SK-N-MC (cell line): Measurements from ENCODE around the gene SLC7A5.
"Not testable (repeated sequence)": the region's sequence is repeated elsewhere in the genome, so short reads cannot be mapped to it uniquely, and the experiment has no call there.

ENCODE experiments used
- DNase-seq: peaks from one replicate; pipeline ENCODE4 v3.0.0-alpha.2; 2011; ENCODE audit warnings: low read depth, low spot score
- H3K27ac ChIP-seq: fragments of 200-600 bp; sonication (generic); 2 replicates; pipeline ENCODE4 v1.5.1; 2016; ENCODE audit warnings: mixed run types
- H3K36me3 ChIP-seq: fragments of 200-600 bp; sonication (generic); 2 replicates; pipeline ENCODE4 v1.6.1; 2017; ENCODE audit warnings: antibody characterized with exemption, low read length, mixed read lengths; ENCODE audit not compliant: insufficient read depth
- H3K4me3 ChIP-seq: fragments of 200-600 bp; sonication (generic); 2 replicates; pipeline ENCODE4 v1.5.1; 2016
- H3K9ac ChIP-seq: fragments of 200-600 bp; sonication (generic); 2 replicates; pipeline ENCODE4 v1.8.0; 2017; ENCODE audit warnings: mixed run types, mixed read lengths; ENCODE audit not compliant: insufficient read length
- H3K9me3 ChIP-seq: fragments of 200-600 bp; sonication (generic); 2 replicates; pipeline ENCODE4 v1.6.1; 2017; ENCODE audit warnings: low read depth, mild to moderate bottlenecking, antibody characterized with exemption, low read length, moderate library complexity, mixed read lengths
- EZH2 ChIP-seq: fragments of 200-600 bp; sonication (generic); IDR thresholded peaks from one replicate; pipeline ENCODE4 v1.6.1; 2017; ENCODE audit warnings: antibody characterized with exemption
- FOXP2 ChIP-seq: optimal IDR thresholded peaks from 2 replicates; pipeline ENCODE3; 2011; ENCODE audit warnings: mild to moderate bottlenecking, moderate library complexity; ENCODE audit not compliant: insufficient read depth; ENCODE audit errors: extremely low read length, control extremely low read depth
- POLR2AphosphoS5 ChIP-seq: IDR thresholded peaks from 2 replicates; pipeline ENCODE4 v1.6.1; 2012; ENCODE audit warnings: mild to moderate bottlenecking, low read depth, low read length, borderline replicate concordance

SLC7A5 gene

GRCh38 chr16:87897521-87898505 lies 28.5 kb upstream of the SLC7A5 start:
- DNase-seq, result no peak
- no peak for TF ChIP-seq FOXP2
- H3K9ac ChIP-seq, result no peak overlapping the region
- no peak overlapping the region for H3K4me3 ChIP-seq
- H3K27ac ChIP-seq, result no peak overlapping the region
- no peaks in the 10 kb centered on the region for H3K9me3 ChIP-seq
- no peaks in the 10 kb centered on the region for H3K36me3 ChIP-seq

GRCh38 chr16:87896924-87897520 lies 27.7 kb upstream of the SLC7A5 start:
- H3K9ac ChIP-seq, H3K9me3 ChIP-seq, H3K36me3 ChIP-seq, H3K4me3 ChIP-seq, H3K27ac ChIP-seq, DNase-seq: not testable (repeated sequence)

DNA sequence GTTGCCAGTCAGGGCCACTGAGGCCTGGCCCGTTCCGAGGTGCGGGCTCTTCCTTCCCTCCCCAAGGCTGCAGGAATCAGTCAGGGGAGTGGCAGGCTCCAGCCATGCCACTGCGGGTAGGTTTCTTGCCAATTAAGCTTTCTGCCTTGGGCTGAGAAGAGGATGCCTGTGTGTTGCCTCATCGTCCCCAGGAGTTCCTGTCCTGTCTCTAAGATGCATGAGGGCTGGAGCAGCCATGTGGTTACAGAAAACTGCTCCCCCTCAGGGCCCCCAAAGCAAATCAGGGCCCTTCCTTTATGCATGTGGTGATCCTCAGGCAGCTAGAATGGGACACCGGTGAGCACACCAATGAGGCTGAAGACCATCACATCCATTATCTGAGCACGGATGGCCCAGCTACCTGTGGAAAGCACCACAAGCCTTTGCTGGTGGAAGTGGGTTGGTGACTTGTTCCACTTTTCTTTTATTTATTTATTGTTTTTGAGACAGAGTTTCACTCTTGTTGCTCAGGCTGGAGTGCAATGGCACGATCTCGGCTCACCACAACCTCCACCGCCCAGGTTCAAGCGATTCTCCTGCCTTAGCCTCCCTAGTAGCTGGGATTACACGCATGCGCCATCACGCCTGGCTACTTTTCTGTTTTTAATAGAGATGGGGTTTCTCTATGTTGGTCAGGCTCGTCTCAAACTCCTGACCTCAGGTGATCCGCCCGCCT lies 27.0 kb upstream of the SLC7A5 start:
- not testable (repeated sequence) for H3K27ac ChIP-seq, H3K4me3 ChIP-seq, DNase-seq, H3K36me3 ChIP-seq, H3K9ac ChIP-seq, H3K9me3 ChIP-seq

DNA sequence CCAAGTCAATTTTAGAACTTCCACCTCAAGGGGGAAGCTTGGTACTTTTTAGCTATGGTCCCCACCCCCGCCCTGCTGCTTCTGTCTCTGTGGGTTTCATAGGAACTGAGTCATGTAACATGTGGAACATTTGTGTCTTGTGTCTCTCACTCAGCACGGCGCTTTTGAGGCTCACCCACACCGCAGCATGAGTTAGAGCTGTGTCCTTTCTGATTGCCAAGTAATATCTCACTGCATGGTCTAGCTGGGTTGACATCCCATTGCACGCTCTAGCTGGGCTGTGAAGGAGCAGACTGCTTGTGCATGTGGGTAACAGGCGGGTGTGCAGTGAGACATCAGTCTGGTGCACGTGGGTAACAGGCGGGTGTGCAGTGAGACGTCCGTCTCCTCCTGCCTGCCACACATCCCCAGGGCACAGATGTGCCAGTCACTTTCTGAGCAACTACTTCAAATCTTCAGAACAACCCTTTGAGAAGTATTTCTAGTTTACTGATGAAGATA lies 26.4 kb upstream of the SLC7A5 start:
- no peak overlapping the region for H3K9ac ChIP-seq
- no peaks in the 10 kb centered on the region for H3K36me3 ChIP-seq
- no peaks in the 10 kb centered on the region for H3K9me3 ChIP-seq
- no peak overlapping the region for H3K27ac ChIP-seq
- TF ChIP-seq POLR2AphosphoS5 (no peak), FOXP2 (no peak), EZH2 (no peak)
- no peak overlapping the region for H3K4me3 ChIP-seq
- DNase-seq, result no peak

GRCh38 chr16:87894005-87894404 lies 24.7 kb upstream of the SLC7A5 start:
- not testable (repeated sequence) for H3K9ac ChIP-seq, H3K27ac ChIP-seq, H3K9me3 ChIP-seq, DNase-seq, H3K36me3 ChIP-seq, H3K4me3 ChIP-seq

DNA sequence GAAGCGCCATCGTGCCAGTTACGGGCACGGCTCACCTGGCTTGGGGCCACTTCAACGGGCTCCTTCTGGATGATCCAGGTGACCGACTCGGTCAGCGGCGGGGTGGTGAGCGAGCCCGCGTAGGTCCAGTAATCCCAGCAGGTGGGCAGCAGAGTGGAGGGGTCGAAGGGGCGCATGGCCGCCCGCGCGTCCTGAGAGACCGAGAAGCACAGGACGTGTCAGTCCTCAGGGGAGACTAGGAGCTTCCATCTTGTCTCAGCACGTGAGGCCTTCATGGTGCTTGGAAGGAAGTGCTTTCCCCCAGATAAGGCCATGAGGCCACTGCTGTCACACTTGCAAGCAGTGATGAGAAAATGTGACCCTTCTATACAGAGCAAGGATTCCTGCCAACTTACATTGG lies 22.5 kb upstream of the SLC7A5 start:
- Histone ChIP-seq H3K4me3 (no peak overlapping the region), H3K9ac (no peak overlapping the region), H3K9me3 (no peaks in the 10 kb centered on the region), H3K27ac (no peak overlapping the region), H3K36me3 (no peaks in the 10 kb centered on the region)
- TF ChIP-seq FOXP2 (no peak), POLR2AphosphoS5 (no peak), EZH2 (no peak)
- no peak for DNase-seq

DNA sequence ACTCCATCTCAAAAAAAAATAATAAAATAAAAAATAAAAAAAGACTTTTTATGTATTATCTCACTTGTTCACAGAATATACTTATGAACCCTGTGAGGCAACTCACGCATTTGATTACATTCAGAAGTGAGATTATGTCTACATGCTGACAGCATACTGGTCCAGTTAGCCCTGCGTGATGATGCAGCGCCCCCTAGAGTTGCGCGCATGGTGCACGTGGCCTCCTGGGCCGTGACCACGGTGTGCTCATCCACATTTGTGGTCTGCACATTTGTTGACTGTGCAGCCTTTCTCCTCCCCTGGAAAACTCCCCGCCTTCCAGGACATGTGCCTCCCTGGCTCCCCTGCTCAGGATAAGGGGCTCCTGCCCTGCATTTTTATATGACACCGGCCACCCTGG lies 20.5 kb upstream of the SLC7A5 start:
- not testable (repeated sequence) for DNase-seq

DNA sequence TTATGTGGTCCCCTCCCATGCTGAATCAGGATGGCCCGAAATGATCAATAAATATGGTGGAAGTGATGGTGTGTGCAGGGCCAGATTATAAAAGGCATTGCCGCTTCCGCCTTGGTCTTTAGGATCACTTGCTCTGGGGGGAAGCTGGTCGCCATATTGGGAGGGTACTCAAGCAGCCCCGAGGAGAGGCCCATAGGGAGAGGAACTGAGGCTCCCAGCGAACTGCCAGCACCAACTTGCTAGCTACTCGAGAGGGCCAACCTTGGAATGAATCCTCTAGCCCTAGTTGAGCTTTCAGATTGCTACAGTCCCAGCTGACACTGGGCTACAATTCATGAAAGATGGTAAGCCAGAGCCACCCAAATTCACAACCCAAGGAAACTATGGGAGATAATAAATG lies 19.0 kb upstream of the SLC7A5 start:
- not testable (repeated sequence) for H3K27ac ChIP-seq, H3K36me3 ChIP-seq, H3K9me3 ChIP-seq, DNase-seq, H3K4me3 ChIP-seq, H3K9ac ChIP-seq

More for the DNA sequence above, 20.5 kb upstream of the SLC7A5 start:
- not testable (repeated sequence) for H3K36me3 ChIP-seq, H3K9ac ChIP-seq, H3K27ac ChIP-seq, H3K4me3 ChIP-seq, H3K9me3 ChIP-seq

DNA sequence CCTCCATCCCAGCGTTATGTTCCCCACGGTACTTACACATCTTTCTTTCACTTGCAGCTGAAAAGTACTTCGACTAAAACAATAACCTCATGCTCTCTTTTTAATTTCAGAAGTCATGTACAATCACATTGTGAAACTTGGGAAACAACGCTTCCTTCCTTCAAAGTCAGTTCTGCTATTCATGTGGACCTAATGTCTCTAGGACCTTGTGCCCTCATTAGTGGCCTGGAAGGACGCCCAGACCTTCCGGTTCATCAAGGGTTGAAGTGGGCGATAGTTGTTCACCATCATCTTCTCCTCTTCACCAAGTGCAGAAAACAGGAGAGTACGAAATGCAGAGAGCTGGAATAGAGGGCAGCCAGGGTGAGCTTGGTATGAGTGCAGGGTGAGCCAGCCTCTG lies 18.6 kb upstream of the SLC7A5 start:
- not testable (repeated sequence) for DNase-seq, H3K9me3 ChIP-seq, H3K4me3 ChIP-seq, H3K36me3 ChIP-seq, H3K27ac ChIP-seq, H3K9ac ChIP-seq

- not testable (repeated sequence) for H3K9ac ChIP-seq, H3K9me3 ChIP-seq, H3K36me3 ChIP-seq, H3K4me3 ChIP-seq, H3K27ac ChIP-seq, DNase-seq
These were observed 16.2 kb upstream of the SLC7A5 start for GRCh38 chr16:87885371-87885967.
